B cell (primary cell): ENCODE results near the gene TMEM52. TPM values are rescaled to one million over a fixed set of nuclear protein-coding genes. Genes with fewer than 3 reads are reported as not detected.
A peak's percentile ranks its signal among the peaks of the same experiment; 100 is the strongest.

ENCODE experiments used
- ATAC-seq: fragments of 200-7000 bp; cut with Tn5 transposase; one replicate; pipeline ENCODE4 v1.10.0; 2021; ENCODE audit warnings: low read depth, mild to moderate bottlenecking, moderate number of reproducible peaks, moderate library complexity
- CTCF ChIA-PET: fragments of 350-600 bp; sonication (Branson Sonifier 250); formaldehyde crosslinking; loops from one replicate; lab custom pipeline; 2021; ENCODE audit warnings: antibody characterized with exemption, inconsistent platforms; lab: Charles Lee
- POLR2A ChIA-PET: fragments of 350-600 bp; sonication (Branson Sonifier 250); formaldehyde crosslinking; loops from one replicate; lab custom pipeline; 2021; ENCODE audit warnings: antibody characterized with exemption; lab: Charles Lee
- DNase-seq: peaks from one replicate; pipeline ENCODE4 v3.0.0; 2013
- H2AFZ ChIP-seq: 2 replicates; pipeline ENCODE4 v1.6.1; 2012; ENCODE audit warnings: mild to moderate bottlenecking, low read depth, low read length; ENCODE audit not compliant: insufficient read depth, poor library complexity, severe bottlenecking
- H3K27ac ChIP-seq, 2 donors: 1 replicate in 1 of 2; 2 replicates in 1 of 2; pipeline ENCODE4 v1.5.1; 2012 to 2013; ENCODE audit warnings: low read length in 2 of 2, mild to moderate bottlenecking in 2 of 2, moderate library complexity in 1 of 2
- H3K27me3 ChIP-seq, 4 experiments: fragments of 200-600 bp in 1 of 4; sonication (generic) in 1 of 4; replicated peaks in 1 of 4; 1 replicate in 2 of 4; 2 replicates in 2 of 4; pipeline versions ENCODE4 v1.6.1 to v1.7.0; 2013 to 2016; ENCODE audit warnings: low read length in 3 of 4, mild to moderate bottlenecking in 2 of 4, mixed read lengths in 1 of 4, moderate library complexity in 1 of 4; ENCODE audit not compliant: insufficient read depth in 4 of 4, control insufficient read depth in 3 of 4; ENCODE audit errors: control extremely low read depth in 1 of 4
- H3K36me3 ChIP-seq, 2 experiments: replicated peaks in 1 of 2; 1 replicate in 1 of 2; 2 replicates in 1 of 2; pipeline versions ENCODE4 v1.6.1 to v1.7.1; 2013; ENCODE audit warnings: low read length in 1 of 2; ENCODE audit not compliant: insufficient read depth in 2 of 2, control insufficient read depth in 1 of 2; ENCODE audit errors: control extremely low read depth in 1 of 2, extremely low read depth in 1 of 2
- H3K4me1 ChIP-seq, 2 donors: fragments of 200-600 bp in 1 of 2; sonication (generic) in 1 of 2; 1 replicate in 1 of 2; 2 replicates in 1 of 2; pipeline versions ENCODE4 v1.5.1 to v1.6.1; 2013 to 2017; ENCODE audit warnings: low read length in 2 of 2; ENCODE audit not compliant: control insufficient read depth in 2 of 2, insufficient read depth in 2 of 2
- H3K4me2 ChIP-seq: replicated peaks from 2 replicates; pipeline ENCODE3; 2012; ENCODE audit warnings: mild to moderate bottlenecking, low read depth, low read length; ENCODE audit not compliant: poor library complexity, severe bottlenecking
- H3K4me3 ChIP-seq, 5 experiments: fragments of 200-600 bp in 1 of 5; sonication (generic) in 1 of 5; 1 replicate in 3 of 5; 2 replicates in 2 of 5; pipeline versions ENCODE4 v1.5.1 to v1.7.0; 2011 to 2016; ENCODE audit warnings: low read length in 4 of 5, mild to moderate bottlenecking in 4 of 5, low read depth in 2 of 5, control low read depth in 1 of 5, moderate library complexity in 1 of 5; ENCODE audit not compliant: insufficient read depth in 1 of 5; ENCODE audit errors: control extremely low read depth in 1 of 5, extremely low read depth in 1 of 5
- H3K79me2 ChIP-seq: fragments of 200-600 bp; sonication (generic); one replicate; pipeline ENCODE4 v1.6.0; 2016; ENCODE audit warnings: low read length; ENCODE audit not compliant: control insufficient read depth, insufficient read depth
- H3K9ac ChIP-seq: fragments of 200-600 bp; sonication (generic); 2 replicates; pipeline ENCODE4 v1.6.1; 2017; ENCODE audit warnings: mild to moderate bottlenecking, low read length, moderate library complexity
- H3K9me3 ChIP-seq, 3 donors: one replicate each; pipeline versions ENCODE4 v1.6.1 to v1.7.1; 2013; ENCODE audit warnings: low read length in 2 of 3; ENCODE audit not compliant: control insufficient read depth in 2 of 3, insufficient read depth in 1 of 3; ENCODE audit errors: control extremely low read depth in 1 of 3
- H4K20me1 ChIP-seq: 2 replicates; pipeline ENCODE4 v1.6.0; 2012; ENCODE audit warnings: mild to moderate bottlenecking, low read length; ENCODE audit not compliant: insufficient read depth, control insufficient read depth, poor library complexity, severe bottlenecking
- H3K27ac Mint-ChIP-seq: one replicate; pipeline ENCODE4 v1.8.0; 2021; ENCODE audit warnings: mixed read lengths
- H3K27me3 Mint-ChIP-seq: one replicate; pipeline ENCODE4 v1.8.0; 2021; ENCODE audit warnings: mixed read lengths
- H3K4me1 Mint-ChIP-seq: one replicate; pipeline ENCODE4 v1.8.0; 2021; ENCODE audit warnings: mixed read lengths
- H3K4me3 Mint-ChIP-seq: one replicate; pipeline ENCODE4 v1.8.0; 2021; ENCODE audit warnings: mixed read lengths
- H3K9me3 Mint-ChIP-seq: one replicate; pipeline ENCODE4 v1.8.0; 2022; ENCODE audit warnings: mixed read lengths; ENCODE audit not compliant: insufficient read depth
- CTCF ChIP-seq: fragments of 200-600 bp; IDR thresholded peaks from one replicate; pipeline ENCODE4 v1.8.0; 2022; ENCODE audit warnings: antibody characterized with exemption, mild to moderate bottlenecking
- EZH2 ChIP-seq: IDR thresholded peaks from 2 replicates; pipeline ENCODE4 v1.6.1; 2012; ENCODE audit warnings: borderline replicate concordance, low read depth, mild to moderate bottlenecking, moderate library complexity, low read length; ENCODE audit not compliant: insufficient read depth, poor library complexity, severe bottlenecking
- WGBS: methylation state at CpG from one replicate; pipeline ENCODE4 v1.1.5; 2013; ENCODE audit warnings: missing lambda C conversion rate; ENCODE audit not compliant: insufficient coverage; 5-methylcytosine and 5-hydroxymethylcytosine counted together
- intact Hi-C: fragments of 100-400 bp; cut with micrococcal nuclease; formaldehyde crosslinking; loops from one replicate; pipeline ENCODE4 v1.10.0; 2022
- polyA plus RNA-seq: library from polyadenylated mRNA; depleted of rRNA; stranded (reverse); fragments of >200 nt; gene quantifications from 2 replicates; pipeline ENCODE4 v1.2.3, GENCODE V29; 2012
- total RNA-seq, 2 donors: library from RNA; stranded (reverse); fragments of 120-200 nt in 1 of 2; gene quantifications; 1 replicate in 1 of 2; 2 replicates in 1 of 2; pipeline versions ENCODE4 v1.2.3 to v1.2.4, GENCODE V29; 2013 to 2022

The TMEM52 gene
- total and polyA plus RNA-seq, 2 donors (not counting 1 experiment from before 2014, with no cell fraction given) = 0.69 to 1.00 TPM

- Histone ChIP-seq H4K20me1 (no peaks in the 10 kb centered on the region), H3K27ac (no peak overlapping the region), H3K4me1 (no peaks in the 10 kb centered on the region), H3K36me3 (no peaks in the 10 kb centered on the region), H2AFZ (no peak overlapping the region), H3K4me2 (no peak overlapping the region), H3K9me3 (peaks cover 0 to 4% (median 0%) of the 10 kb centered on the region in 3 donors), H3K4me3 (no peak overlapping the region), H3K9ac (no peak overlapping the region), H3K79me2 (no peaks in the 10 kb centered on the region), H3K27me3 (peaks cover 0 to 6% (median 0%) of the 10 kb centered on the region in 4 experiments)
- ChIA-PET CTCF (no interaction called here), POLR2A (no interaction called here)
- no peak for TF ChIP-seq CTCF
- no peak for TF ChIP-seq EZH2
- DNase-seq = peak; percentile 10
- no peaks in the 10 kb centered on the region for H3K9me3 Mint-ChIP-seq
- no peaks in the 10 kb centered on the region for H3K4me1 Mint-ChIP-seq
- ATAC-seq = no peak
- intact Hi-C loops = no loop called here
- no peak overlapping the region for H3K4me3 Mint-ChIP-seq
- H3K27ac Mint-ChIP-seq = no peak overlapping the region
- WGBS = 85% methylated on average over 21 of the region's 21 CpGs
- peaks cover 7% of the 10 kb centered on the region for H3K27me3 Mint-ChIP-seq
These were observed 8.0 kb upstream of the TMEM52 start for GRCh38 chr1:1926886-1927660.

GRCh38 chr1:1926346-1926811 is 7.3 kb upstream of the TMEM52 start:
- TF ChIP-seq EZH2 = no peak
- no peak for TF ChIP-seq CTCF
- H3K4me2 ChIP-seq = no peak overlapping the region
- no peak overlapping the region for H3K4me3 ChIP-seq
- ATAC-seq = no peak
- no peak overlapping the region for H3K27ac ChIP-seq
- ChIA-PET CTCF (no interaction called here), POLR2A (no interaction called here)
- peaks cover 0 to 10% (median 0%) of the 10 kb centered on the region in 4 experiments for H3K27me3 ChIP-seq
- H3K36me3 ChIP-seq = no peaks in the 10 kb centered on the region
- H2AFZ ChIP-seq = no peak overlapping the region
- peaks cover 0 to 4% (median 0%) of the 10 kb centered on the region in 3 donors for H3K9me3 ChIP-seq
- H3K4me1 ChIP-seq = no peaks in the 10 kb centered on the region
- intact Hi-C loops = no loop called here
- H3K9ac ChIP-seq = no peak overlapping the region
- Mint-ChIP-seq H3K4me1 (no peaks in the 10 kb centered on the region), H3K4me3 (no peak overlapping the region), H3K27ac (no peak overlapping the region), H3K9me3 (no peaks in the 10 kb centered on the region), H3K27me3 (peaks cover 7% of the 10 kb centered on the region)
- peak; percentile 12 for DNase-seq
- no peaks in the 10 kb centered on the region for H4K20me1 ChIP-seq
- WGBS = 78% methylated on average over 26 of the region's 26 CpGs
- H3K79me2 ChIP-seq = no peaks in the 10 kb centered on the region
